HL-60 (cell line): ENCODE results near the gene TTYH3.

Experiments used
- DNase-seq, 2 experiments: peaks; one replicate each; pipeline ENCODE4 v3.0.0-alpha.2; 2010 to 2020; ENCODE audit warnings: low read depth in 1 of 2, low spot score in 1 of 2
- H3K27ac ChIP-seq: fragments of 250-450 bp; sonication (Bioruptor Pico); replicated peaks from 2 replicates; pipeline ENCODE4 v1.5.1; 2020; ENCODE audit warnings: mild to moderate bottlenecking, moderate library complexity
- H3K27me3 ChIP-seq: fragments of 250-450 bp; sonication (Bioruptor Pico); 2 replicates; pipeline ENCODE4 v1.5.1; 2021; ENCODE audit warnings: mild to moderate bottlenecking, moderate library complexity; ENCODE audit not compliant: insufficient read depth, poor library complexity, severe bottlenecking
- H3K4me3 ChIP-seq: replicated peaks from 2 replicates; pipeline ENCODE4 v1.5.1; 2011; ENCODE audit warnings: mild to moderate bottlenecking, control low read depth, low read length; ENCODE audit not compliant: insufficient read depth
- GABPA ChIP-seq: IDR thresholded peaks from 2 replicates; pipeline ENCODE4 v1.6.1; 2012; ENCODE audit warnings: low read depth
- POLR2AphosphoS5 ChIP-seq: IDR thresholded peaks from 2 replicates; pipeline ENCODE4 v1.6.1; 2012; ENCODE audit warnings: low read depth
- SPI1 ChIP-seq: IDR thresholded peaks from 2 replicates; pipeline ENCODE4 v1.6.1; 2012; ENCODE audit warnings: low read depth, mild to moderate bottlenecking, borderline replicate concordance
- TF ChIP-seq, protein P1 (sequence below): IDR thresholded peaks from 2 replicates; pipeline ENCODE4 v1.6.1; 2012; ENCODE audit warnings: low read depth; ENCODE audit not compliant: insufficient replicate concordance
- TF ChIP-seq, protein P2 (sequence below): IDR thresholded peaks from one replicate; pipeline ENCODE4 v1.5.1; 2011; ENCODE audit warnings: low read length, control low read depth, inconsistent platforms; ENCODE audit not compliant: insufficient read depth

The TTYH3 gene

DNA sequence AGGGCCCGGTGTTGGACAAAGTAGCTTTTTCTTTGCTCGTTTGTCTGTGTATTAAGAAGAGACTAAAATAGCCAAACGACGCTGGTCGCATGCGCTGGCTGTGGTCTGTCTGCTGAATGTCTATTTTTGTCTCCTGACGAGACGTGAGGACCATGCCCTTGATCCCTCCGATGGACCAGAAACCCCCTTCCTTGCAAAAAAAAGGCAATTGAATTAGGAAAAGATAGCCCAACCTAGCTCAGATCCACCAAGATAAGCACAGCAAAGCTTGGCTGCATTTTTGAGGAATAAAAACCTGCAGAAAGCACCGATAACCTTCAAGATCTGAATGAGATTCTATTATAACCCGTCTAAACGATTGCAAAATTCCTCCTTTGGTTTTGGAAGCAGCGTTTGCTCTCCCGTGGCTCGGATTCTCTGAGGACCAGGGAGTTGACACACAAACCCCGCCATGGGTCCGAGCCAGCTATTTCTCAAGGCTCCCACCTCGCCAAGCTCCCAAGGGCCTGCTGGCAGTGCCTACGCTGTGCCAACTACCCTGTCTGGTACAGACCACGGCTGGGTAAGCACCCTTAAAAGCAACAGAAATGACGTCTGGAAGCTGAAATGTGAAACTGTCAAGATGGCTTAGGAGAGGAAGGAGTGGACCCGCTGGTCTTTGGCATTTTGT lies 17.7 kb upstream of the TTYH3 start:
- no peaks in the 10 kb centered on the region for H3K27me3 ChIP-seq
- H3K27ac ChIP-seq, result no peak overlapping the region
- DNase-seq, result no peak
- TF ChIP-seq SPI1 (no peak), POLR2AphosphoS5 (no peak), GABPA (no peak)
- TF ChIP-seq, protein P1, sequence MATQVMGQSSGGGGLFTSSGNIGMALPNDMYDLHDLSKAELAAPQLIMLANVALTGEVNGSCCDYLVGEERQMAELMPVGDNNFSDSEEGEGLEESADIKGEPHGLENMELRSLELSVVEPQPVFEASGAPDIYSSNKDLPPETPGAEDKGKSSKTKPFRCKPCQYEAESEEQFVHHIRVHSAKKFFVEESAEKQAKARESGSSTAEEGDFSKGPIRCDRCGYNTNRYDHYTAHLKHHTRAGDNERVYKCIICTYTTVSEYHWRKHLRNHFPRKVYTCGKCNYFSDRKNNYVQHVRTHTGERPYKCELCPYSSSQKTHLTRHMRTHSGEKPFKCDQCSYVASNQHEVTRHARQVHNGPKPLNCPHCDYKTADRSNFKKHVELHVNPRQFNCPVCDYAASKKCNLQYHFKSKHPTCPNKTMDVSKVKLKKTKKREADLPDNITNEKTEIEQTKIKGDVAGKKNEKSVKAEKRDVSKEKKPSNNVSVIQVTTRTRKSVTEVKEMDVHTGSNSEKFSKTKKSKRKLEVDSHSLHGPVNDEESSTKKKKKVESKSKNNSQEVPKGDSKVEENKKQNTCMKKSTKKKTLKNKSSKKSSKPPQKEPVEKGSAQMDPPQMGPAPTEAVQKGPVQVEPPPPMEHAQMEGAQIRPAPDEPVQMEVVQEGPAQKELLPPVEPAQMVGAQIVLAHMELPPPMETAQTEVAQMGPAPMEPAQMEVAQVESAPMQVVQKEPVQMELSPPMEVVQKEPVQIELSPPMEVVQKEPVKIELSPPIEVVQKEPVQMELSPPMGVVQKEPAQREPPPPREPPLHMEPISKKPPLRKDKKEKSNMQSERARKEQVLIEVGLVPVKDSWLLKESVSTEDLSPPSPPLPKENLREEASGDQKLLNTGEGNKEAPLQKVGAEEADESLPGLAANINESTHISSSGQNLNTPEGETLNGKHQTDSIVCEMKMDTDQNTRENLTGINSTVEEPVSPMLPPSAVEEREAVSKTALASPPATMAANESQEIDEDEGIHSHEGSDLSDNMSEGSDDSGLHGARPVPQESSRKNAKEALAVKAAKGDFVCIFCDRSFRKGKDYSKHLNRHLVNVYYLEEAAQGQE, result no peak
- TF ChIP-seq, protein P2, sequence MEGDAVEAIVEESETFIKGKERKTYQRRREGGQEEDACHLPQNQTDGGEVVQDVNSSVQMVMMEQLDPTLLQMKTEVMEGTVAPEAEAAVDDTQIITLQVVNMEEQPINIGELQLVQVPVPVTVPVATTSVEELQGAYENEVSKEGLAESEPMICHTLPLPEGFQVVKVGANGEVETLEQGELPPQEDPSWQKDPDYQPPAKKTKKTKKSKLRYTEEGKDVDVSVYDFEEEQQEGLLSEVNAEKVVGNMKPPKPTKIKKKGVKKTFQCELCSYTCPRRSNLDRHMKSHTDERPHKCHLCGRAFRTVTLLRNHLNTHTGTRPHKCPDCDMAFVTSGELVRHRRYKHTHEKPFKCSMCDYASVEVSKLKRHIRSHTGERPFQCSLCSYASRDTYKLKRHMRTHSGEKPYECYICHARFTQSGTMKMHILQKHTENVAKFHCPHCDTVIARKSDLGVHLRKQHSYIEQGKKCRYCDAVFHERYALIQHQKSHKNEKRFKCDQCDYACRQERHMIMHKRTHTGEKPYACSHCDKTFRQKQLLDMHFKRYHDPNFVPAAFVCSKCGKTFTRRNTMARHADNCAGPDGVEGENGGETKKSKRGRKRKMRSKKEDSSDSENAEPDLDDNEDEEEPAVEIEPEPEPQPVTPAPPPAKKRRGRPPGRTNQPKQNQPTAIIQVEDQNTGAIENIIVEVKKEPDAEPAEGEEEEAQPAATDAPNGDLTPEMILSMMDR, result no peak
- H3K4me3 ChIP-seq, result no peak overlapping the region

DNA sequence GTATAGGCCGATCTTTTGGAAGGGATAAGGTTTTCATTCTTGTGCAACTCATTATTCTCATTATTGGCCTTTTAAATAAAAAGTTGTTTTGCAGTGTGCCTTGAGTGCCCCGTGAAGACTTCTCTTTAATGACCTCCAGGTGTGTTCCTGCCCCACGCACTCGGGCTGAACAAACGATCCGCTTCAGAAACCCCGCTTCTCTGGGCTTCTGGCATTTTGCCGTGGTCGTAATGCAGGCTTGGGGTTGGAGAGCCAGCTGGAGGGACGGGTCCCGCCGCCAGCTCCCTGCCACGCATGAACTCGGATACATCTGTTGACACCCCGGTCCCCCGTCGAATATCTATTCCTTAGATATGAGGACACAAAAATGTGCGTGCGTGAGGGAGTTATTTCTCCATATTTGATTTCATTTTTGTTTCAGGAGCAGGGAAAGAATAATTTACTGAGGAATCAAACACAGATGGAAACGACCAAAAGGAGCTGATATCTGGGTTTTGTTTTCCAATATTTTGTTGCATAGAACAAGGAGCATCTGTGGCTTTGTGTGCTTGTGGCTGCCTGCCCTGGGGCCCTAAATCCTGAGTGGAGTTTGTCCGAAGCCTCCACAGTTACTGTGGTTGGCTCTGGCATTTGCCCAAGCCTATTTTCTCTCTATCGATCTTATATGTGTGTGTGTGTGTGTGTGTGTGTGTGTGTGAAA lies 17.0 kb upstream of the TTYH3 start:
- Histone ChIP-seq H3K4me3 (no peak overlapping the region), H3K27ac (no peak overlapping the region), H3K27me3 (no peaks in the 10 kb centered on the region)
- no peak for TF ChIP-seq SPI1
- no peak for TF ChIP-seq POLR2AphosphoS5
- no peak for TF ChIP-seq GABPA
- TF ChIP-seq, protein P2, result no peak
- TF ChIP-seq, protein P1, result no peak
- DNase-seq, result no peak

DNA sequence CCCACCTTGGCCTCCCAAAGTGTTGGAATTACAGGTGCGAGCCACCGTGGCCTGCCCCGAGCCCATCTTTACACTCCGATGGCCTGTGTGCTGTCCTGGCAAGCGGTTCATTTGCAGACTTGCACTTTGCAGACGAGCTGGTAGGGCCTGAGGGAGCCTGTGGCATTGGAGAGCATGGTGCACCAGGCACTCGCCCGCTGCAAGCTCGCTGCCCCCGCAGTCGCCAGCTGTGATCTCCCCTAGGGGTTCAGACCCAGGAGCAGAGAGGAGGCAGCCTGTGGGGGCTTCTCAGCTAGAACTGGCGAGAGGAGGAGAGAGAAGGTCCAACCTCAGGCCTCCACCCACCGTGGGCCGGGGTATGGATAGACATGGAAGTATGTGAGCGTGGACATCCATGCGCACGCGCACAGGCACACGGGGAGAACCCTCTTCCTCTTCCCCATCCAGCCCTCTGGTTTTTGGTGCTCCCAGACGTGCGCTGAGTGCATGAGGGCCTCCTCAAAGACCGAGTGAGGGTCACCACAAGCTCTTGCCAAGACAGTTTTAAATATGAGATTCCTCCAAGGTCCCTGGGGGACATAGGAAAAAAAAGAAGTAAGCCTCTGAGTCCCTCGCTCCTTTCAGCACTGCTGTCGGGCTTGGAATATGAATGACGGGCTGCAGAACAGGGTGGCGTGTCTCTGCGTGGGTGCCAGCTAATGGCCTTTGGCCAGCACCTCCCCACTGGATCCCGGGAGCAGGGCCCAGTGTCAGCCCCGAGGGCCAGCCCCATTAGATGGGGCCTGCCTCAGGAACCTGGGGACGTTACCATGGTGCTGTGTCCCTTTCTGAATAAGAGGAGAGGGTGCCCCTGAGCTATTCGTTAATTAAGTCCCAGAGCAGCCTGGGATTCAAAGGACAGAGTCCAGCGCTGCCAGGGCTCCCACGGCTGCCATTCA lies 15.1 kb upstream of the TTYH3 start:
- no peak for DNase-seq
- H3K27ac ChIP-seq, result peak overlapping the region; percentile 24; the same call in 1 of the 2 replicates
- no peak for TF ChIP-seq GABPA
- TF ChIP-seq, protein P1, result no peak
- no peak for TF ChIP-seq SPI1
- no peak for TF ChIP-seq POLR2AphosphoS5
- TF ChIP-seq, protein P2, result no peak
- no peaks in the 10 kb centered on the region for H3K27me3 ChIP-seq
- no peak overlapping the region for H3K4me3 ChIP-seq
